Measurements from ENCODE around the gene TGFBR3. TPM values are rescaled to one million over a fixed set of nuclear protein-coding genes. Genes with fewer than 3 reads are reported as not detected.

The TGFBR3 gene
- total RNA-seq, 1 experiment from 2014 or later: 2.4 TPM

DNA sequence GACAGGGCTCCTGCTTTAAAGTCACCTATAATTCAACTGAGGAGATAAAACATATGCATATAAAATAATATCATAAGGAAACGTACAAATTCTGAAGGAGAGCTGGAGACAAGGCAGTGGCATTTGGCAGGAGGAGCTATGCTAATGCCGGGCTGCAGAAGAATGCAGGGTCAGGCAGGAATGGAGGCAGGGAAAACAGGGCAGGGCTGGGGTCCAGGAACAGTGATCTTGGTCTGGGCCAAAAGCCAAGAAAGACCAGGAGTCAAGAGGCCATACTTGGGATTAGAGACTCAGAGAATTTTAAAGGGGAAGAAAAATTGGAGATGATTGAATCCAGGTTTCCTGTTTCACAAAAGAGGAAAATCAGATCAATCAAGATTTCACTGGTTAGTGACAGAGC lies 43.3 kb upstream of the TGFBR3 start:
- Histone ChIP-seq H2BK5ac (ENCODE audit: insufficient read length, low read length) (no peak overlapping the region), H2BK12ac (ENCODE audit: insufficient read length, low read depth, low read length) (no peak overlapping the region), H3K9me3 (ENCODE audit: control insufficient read depth, low read depth, low read length) (no peaks in the 10 kb centered on the region), H3K79me1 (ENCODE audit: insufficient read depth, low read depth, low read length, poor library complexity, severe bottlenecking) (no peaks in the 10 kb centered on the region), H3K79me2 (ENCODE audit: insufficient read depth, low read length) (no peaks in the 10 kb centered on the region), H2BK120ac (ENCODE audit: low read depth, low read length, poor library complexity, severe bottlenecking) (no peak overlapping the region), H3K23me2 (ENCODE audit: insufficient read length, low read depth, low read length, poor library complexity, severe bottlenecking) (no peaks in the 10 kb centered on the region), H4K20me1 (ENCODE audit: control insufficient read depth, insufficient read depth, insufficient read length) (no peaks in the 10 kb centered on the region), H3K14ac (ENCODE audit: insufficient read depth, low read length) (no peak overlapping the region), H2BK15ac (ENCODE audit: low read depth, low read length) (no peak overlapping the region), H3K23ac (ENCODE audit: insufficient read length, low read depth, low read length) (no peak overlapping the region), H4K91ac (ENCODE audit: insufficient read length, low read depth, low read length) (no peak overlapping the region), H3K9ac (ENCODE audit: extremely low read depth, insufficient read length, low read length) (no peak overlapping the region), H2AFZ (ENCODE audit: low read length) (no peak overlapping the region), H2AK5ac (ENCODE audit: insufficient read length, low read length) (no peak overlapping the region), H3T11ph (ENCODE audit: low read length) (no peak overlapping the region), H3K56ac (ENCODE audit: insufficient read length, low read depth, low read length) (no peak overlapping the region), H2BK20ac (ENCODE audit: low read depth, low read length, poor library complexity, severe bottlenecking) (no peak overlapping the region), H4K8ac (replicated peaks; ENCODE audit: insufficient read length, low read depth, low read length) (no peak overlapping the region), H3K18ac (ENCODE audit: insufficient read length, low read depth, low read length) (no peak overlapping the region), H3K4ac (ENCODE audit: low read depth, low read length) (no peak overlapping the region), H3K27ac (ENCODE audit: insufficient read length, low read depth, low read length) (no peak overlapping the region), H4K5ac (ENCODE audit: insufficient read length, low read depth, low read length) (no peak overlapping the region), H3K4me2 (ENCODE audit: insufficient read depth, insufficient read length, low read length) (no peak overlapping the region), H3K4me1 (ENCODE audit: insufficient read depth, low read length) (no peaks in the 10 kb centered on the region), H3K27me3 (ENCODE audit: insufficient read depth, low read length) (no peaks in the 10 kb centered on the region)
- H3K9me3 Mint-ChIP-seq: no peaks in the 10 kb centered on the region
- peak overlapping the region; percentile 73 to 89 (median 81); a peak in 6 of 7 replicates for H3K27ac Mint-ChIP-seq
- no peak overlapping the region for H3K4me3 Mint-ChIP-seq
- peaks cover 6 to 14% of the 10 kb centered on the region in 2 experiments for H3K4me1 Mint-ChIP-seq
- DNase-seq: peak; percentile 48
- H3K27me3 Mint-ChIP-seq (ENCODE audit: low read depth): no peaks in the 10 kb centered on the region
- TF ChIP-seq, protein P1, sequence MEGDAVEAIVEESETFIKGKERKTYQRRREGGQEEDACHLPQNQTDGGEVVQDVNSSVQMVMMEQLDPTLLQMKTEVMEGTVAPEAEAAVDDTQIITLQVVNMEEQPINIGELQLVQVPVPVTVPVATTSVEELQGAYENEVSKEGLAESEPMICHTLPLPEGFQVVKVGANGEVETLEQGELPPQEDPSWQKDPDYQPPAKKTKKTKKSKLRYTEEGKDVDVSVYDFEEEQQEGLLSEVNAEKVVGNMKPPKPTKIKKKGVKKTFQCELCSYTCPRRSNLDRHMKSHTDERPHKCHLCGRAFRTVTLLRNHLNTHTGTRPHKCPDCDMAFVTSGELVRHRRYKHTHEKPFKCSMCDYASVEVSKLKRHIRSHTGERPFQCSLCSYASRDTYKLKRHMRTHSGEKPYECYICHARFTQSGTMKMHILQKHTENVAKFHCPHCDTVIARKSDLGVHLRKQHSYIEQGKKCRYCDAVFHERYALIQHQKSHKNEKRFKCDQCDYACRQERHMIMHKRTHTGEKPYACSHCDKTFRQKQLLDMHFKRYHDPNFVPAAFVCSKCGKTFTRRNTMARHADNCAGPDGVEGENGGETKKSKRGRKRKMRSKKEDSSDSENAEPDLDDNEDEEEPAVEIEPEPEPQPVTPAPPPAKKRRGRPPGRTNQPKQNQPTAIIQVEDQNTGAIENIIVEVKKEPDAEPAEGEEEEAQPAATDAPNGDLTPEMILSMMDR (conservative IDR thresholded peaks at IDR 0.05): no peak
- H3K36me3 Mint-ChIP-seq (ENCODE audit: insufficient read depth in 1 of 3, low read depth in 3 of 3): peaks cover 0 to 4% (median 0%) of the 10 kb centered on the region in 3 experiments; a peak in 1 of 7 replicates
- WGBS (ENCODE audit: extremely low coverage, insufficient read length, low lambda C conversion rate): no CpG with 5 or more reads among the region's 2 CpGs
